ENCODE measurements around the gene TRIM31. TPM values are rescaled to one million over a fixed set of nuclear protein-coding genes. Genes with fewer than 3 reads are reported as not detected.

TRIM31 gene
- total RNA-seq, 1 donor from 2014 or later = not detected

GRCh38 chr6:30112402-30112994, 392 bp downstream of the TRIM31 start:
- no peak for DNase-seq (ENCODE audit: low spot score)
- no peaks in the 10 kb centered on the region for H3K9me3 Mint-ChIP-seq (ENCODE audit: unreplicated experiment)
- H3K36me3 Mint-ChIP-seq (ENCODE audit: low read depth, unreplicated experiment) = no peaks in the 10 kb centered on the region

GRCh38 chr6:30111266-30111856, 1.5 kb downstream of the TRIM31 start:
- H3K4me3 Mint-ChIP-seq (ENCODE audit: unreplicated experiment) = no peak overlapping the region

More at GRCh38 chr6:30112402-30112994, 392 bp downstream of the TRIM31 start:
- H3K4me3 Mint-ChIP-seq (ENCODE audit: unreplicated experiment) = no peak overlapping the region
- TF ChIP-seq CTCF (IDR thresholded peaks at IDR 0.05; ENCODE audit: unreplicated experiment) = no peak
- H3K27me3 Mint-ChIP-seq (ENCODE audit: unreplicated experiment) = peaks cover 7% of the 10 kb centered on the region
- no peaks in the 10 kb centered on the region for H3K4me1 Mint-ChIP-seq (ENCODE audit: unreplicated experiment)
- no peak overlapping the region for H3K27ac Mint-ChIP-seq (ENCODE audit: unreplicated experiment)

GRCh38 chr6:30104661-30105060, 8.2 kb downstream of the TRIM31 start:
- no peak overlapping the region for H3K4me3 Mint-ChIP-seq (ENCODE audit: unreplicated experiment)
- no peak overlapping the region for H3K27ac Mint-ChIP-seq (ENCODE audit: unreplicated experiment)
- H3K27me3 Mint-ChIP-seq (ENCODE audit: unreplicated experiment) = peaks cover 8% of the 10 kb centered on the region
- no peak for DNase-seq (ENCODE audit: low spot score)
- no peaks in the 10 kb centered on the region for H3K36me3 Mint-ChIP-seq (ENCODE audit: low read depth, unreplicated experiment)
- no peak for TF ChIP-seq CTCF (IDR thresholded peaks at IDR 0.05; ENCODE audit: unreplicated experiment)
- H3K4me1 Mint-ChIP-seq (ENCODE audit: unreplicated experiment) = peaks cover 30% of the 10 kb centered on the region
- H3K9me3 Mint-ChIP-seq (ENCODE audit: unreplicated experiment) = no peaks in the 10 kb centered on the region

More at GRCh38 chr6:30111266-30111856, 1.5 kb downstream of the TRIM31 start:
- TF ChIP-seq CTCF (IDR thresholded peaks at IDR 0.05; ENCODE audit: unreplicated experiment) = no peak
- Mint-ChIP-seq H3K27ac (ENCODE audit: unreplicated experiment) (no peak overlapping the region), H3K9me3 (ENCODE audit: unreplicated experiment) (no peaks in the 10 kb centered on the region), H3K36me3 (ENCODE audit: low read depth, unreplicated experiment) (no peaks in the 10 kb centered on the region), H3K27me3 (ENCODE audit: unreplicated experiment) (peaks cover 7% of the 10 kb centered on the region), H3K4me1 (ENCODE audit: unreplicated experiment) (no peaks in the 10 kb centered on the region)
- DNase-seq (ENCODE audit: low spot score) = no peak

GRCh38 chr6:30103872-30104179, 9.1 kb downstream of the TRIM31 start:
- Mint-ChIP-seq H3K9me3 (ENCODE audit: unreplicated experiment) (no peaks in the 10 kb centered on the region), H3K4me1 (ENCODE audit: unreplicated experiment) (peaks cover 38% of the 10 kb centered on the region), H3K27me3 (ENCODE audit: unreplicated experiment) (peaks cover 8% of the 10 kb centered on the region), H3K4me3 (ENCODE audit: unreplicated experiment) (peak overlapping the region; percentile 88), H3K27ac (ENCODE audit: unreplicated experiment) (no peak overlapping the region), H3K36me3 (ENCODE audit: low read depth, unreplicated experiment) (no peaks in the 10 kb centered on the region)
- no peak for DNase-seq (ENCODE audit: low spot score)
- TF ChIP-seq CTCF (IDR thresholded peaks at IDR 0.05; ENCODE audit: unreplicated experiment) = no peak

All from endothelial cell (in vitro differentiated cells).